Transverse colon (tissue), 4 donors: Measurements from ENCODE around the gene OPALIN. TPM values are rescaled to one million over a fixed set of nuclear protein-coding genes. Genes with fewer than 3 reads are reported as not detected.

Experiments
- DNase-seq: peaks from one replicate; pipeline ENCODE4 v3.0.0-alpha.2; 2019
- H3K27ac ChIP-seq, 4 donors: fragments of 200-600 bp; sonication (generic); 2 replicates each; pipeline ENCODE4 v1.5.1; 2016 to 2018; ENCODE audit warnings: inconsistent platforms in 4 of 4
- H3K27me3 ChIP-seq: fragments of 200-600 bp; sonication (generic); 2 replicates; pipeline ENCODE4 v1.5.1; 2017; ENCODE audit warnings: inconsistent platforms
- H3K36me3 ChIP-seq, 4 donors: fragments of 200-600 bp; sonication (generic); 2 replicates each; pipeline ENCODE4 v1.5.1; 2017 to 2019; ENCODE audit warnings: inconsistent platforms in 4 of 4
- H3K4me1 ChIP-seq, 4 donors: fragments of 200-600 bp; sonication (generic); 2 replicates each; pipeline ENCODE4 v1.5.1; 2017 to 2020; ENCODE audit warnings: inconsistent platforms in 4 of 4
- H3K4me3 ChIP-seq, 4 donors: fragments of 200-600 bp; sonication (generic); 1 replicate in 1 of 4; 2 replicates in 3 of 4; pipeline versions ENCODE4 v1.5.1 to v1.6.1; 2017 to 2019; ENCODE audit warnings: inconsistent platforms in 4 of 4
- H3K9me3 ChIP-seq, 2 donors: fragments of 200-600 bp; sonication (generic); 2 replicates each; pipeline ENCODE4 v1.5.1; 2017 to 2019; ENCODE audit warnings: inconsistent platforms in 2 of 2
- CTCF ChIP-seq, 5 experiments: fragments of 200-600 bp in 3 of 5; fragments of 450-650 bp in 2 of 5; sonication (generic) in 3 of 5; IDR thresholded peaks; 1 replicate in 2 of 5; 2 replicates in 3 of 5; pipeline ENCODE4 v1.5.1; 2016 to 2017; ENCODE audit warnings: antibody characterized with exemption in 5 of 5, inconsistent platforms in 3 of 5, mild to moderate bottlenecking in 2 of 5, moderate library complexity in 1 of 5
- EP300 ChIP-seq: sonication (generic); formaldehyde crosslinking; IDR thresholded peaks from one replicate; pipeline ENCODE4 v1.6.1; 2017; ENCODE audit warnings: antibody characterized with exemption, low read depth
- POLR2A ChIP-seq: fragments of 450-650 bp; IDR thresholded peaks from one replicate; pipeline ENCODE4 v1.6.1; 2016; ENCODE audit warnings: antibody characterized with exemption, mild to moderate bottlenecking, moderate library complexity
- POLR2AphosphoS5 ChIP-seq, 3 donors: sonication (generic); formaldehyde crosslinking; IDR thresholded peaks; one replicate each; pipeline ENCODE4 v1.6.1; 2016; ENCODE audit warnings: antibody characterized with exemption in 3 of 3
- WGBS, 2 donors: methylation state at CpG; one replicate each; pipeline ENCODE4 v1.1.5; 2018; ENCODE audit warnings: low coverage in 1 of 2; 5-methylcytosine and 5-hydroxymethylcytosine counted together
- in situ Hi-C, 4 donors: fragments of 200-750 bp; cut with MboI; loops; one replicate each; pipeline versions ENCODE4 v1.15.0 to v1.15.1; 2017; ENCODE audit warnings: low sequenced_read_pairs in 3 of 4, low pct_ligation_motif_present in 1 of 4, low pct_unique_long_range_greater_than_20kb in 1 of 4
- intact Hi-C: fragments of 100-400 bp; cut with DNase I; formaldehyde crosslinking; loops from one replicate; pipeline ENCODE4 v1.15.1; 2023; ENCODE audit warnings: low total_unique reads
- total RNA-seq, 4 donors: library from RNA; depleted of rRNA; stranded (reverse); fragments of >200 nt; gene quantifications; one replicate each; pipeline ENCODE4 v1.1.0, GENCODE V29; 2016

OPALIN gene
- total RNA-seq, 4 donors from 2014 or later = not detected

GRCh38 chr10:96322275-96322674 is 36.5 kb downstream of the OPALIN start:
- in situ Hi-C loops (loop anchor here in 3 of 4 donors (25.0 kb wide), 1 partner anchor 310 kb away; no protein-coding TSS in a partner anchor), intact Hi-C loops (no loop called here)
- no peak overlapping the region for H3K27ac ChIP-seq
- TF ChIP-seq EP300 (no peak), POLR2AphosphoS5 (IDR thresholded peaks at IDR 0.05) (no peak), POLR2A (no peak), CTCF (IDR thresholded peaks at IDR 0.05) (no peak)
- no peaks in the 10 kb centered on the region for H3K36me3 ChIP-seq
- DNase-seq = no peak
- H3K4me3 ChIP-seq = no peak overlapping the region
- peaks cover under 1% of the 10 kb centered on the region for H3K27me3 ChIP-seq
- H3K4me1 ChIP-seq = no peaks in the 10 kb centered on the region
- WGBS, 2 donors = 83 to 96% methylated on average over 1 of the region's 1 CpG
- no peaks in the 10 kb centered on the region for H3K9me3 ChIP-seq

GRCh38 chr10:96321822-96322221 is 37.0 kb downstream of the OPALIN start:
- no peaks in the 10 kb centered on the region for H3K9me3 ChIP-seq
- no peak overlapping the region for H3K4me3 ChIP-seq
- WGBS, 2 donors = 74% methylated on average over 5 of the region's 5 CpGs; no CpG with 5 or more reads in 1 of the 2 donors
- no peak for DNase-seq
- no peaks in the 10 kb centered on the region for H3K36me3 ChIP-seq
- H3K27ac ChIP-seq = no peak overlapping the region
- no peaks in the 10 kb centered on the region for H3K27me3 ChIP-seq
- intact Hi-C loops = no loop called here
- TF ChIP-seq CTCF (IDR thresholded peaks at IDR 0.05) (no peak), POLR2A (no peak), EP300 (no peak), POLR2AphosphoS5 (IDR thresholded peaks at IDR 0.05) (no peak)
- in situ Hi-C loops = loop anchor here in 3 of 4 donors (25.0 kb wide), 1 partner anchor 310 kb away; no protein-coding TSS in a partner anchor
- no peaks in the 10 kb centered on the region for H3K4me1 ChIP-seq

- Histone ChIP-seq H3K4me3 (no peak overlapping the region), H3K4me1 (no peaks in the 10 kb centered on the region), H3K36me3 (no peaks in the 10 kb centered on the region), H3K27me3 (no peaks in the 10 kb centered on the region), H3K27ac (no peak overlapping the region), H3K9me3 (no peaks in the 10 kb centered on the region)
- 35% methylated on average over 3 of the region's 3 CpGs; no CpG with 5 or more reads in 1 of the 2 donors for WGBS, 2 donors
- in situ Hi-C loops (loop anchor here in 3 of 4 donors (25.0 kb wide), 1 partner anchor 308 kb away; no protein-coding TSS in a partner anchor), intact Hi-C loops (no loop called here)
- TF ChIP-seq EP300 (no peak), CTCF (IDR thresholded peaks at IDR 0.05) (no peak), POLR2A (no peak), POLR2AphosphoS5 (IDR thresholded peaks at IDR 0.05) (no peak)
- no peak for DNase-seq
Observed at GRCh38 chr10:96319754-96320474, 38.9 kb downstream of the OPALIN start.

GRCh38 chr10:96317067-96317833 is 41.6 kb downstream of the OPALIN start:
- H3K36me3 ChIP-seq = no peaks in the 10 kb centered on the region
- intact Hi-C loops = no loop called here
- in situ Hi-C loops = loop anchor here in 3 of 4 donors (25.0 kb wide), 1 partner anchor 305 kb away; no protein-coding TSS in a partner anchor
- H3K4me1 ChIP-seq = no peaks in the 10 kb centered on the region
- DNase-seq = no peak
- WGBS, 2 donors = 78 to 88% methylated on average over 3 to 4 of the region's 4 CpGs
- H3K9me3 ChIP-seq = no peaks in the 10 kb centered on the region
- no peak overlapping the region for H3K4me3 ChIP-seq
- TF ChIP-seq POLR2A = no peak
- no peak for TF ChIP-seq EP300
- TF ChIP-seq POLR2AphosphoS5 (IDR thresholded peaks at IDR 0.05) = no peak
- no peak for TF ChIP-seq CTCF (IDR thresholded peaks at IDR 0.05)
- no peak overlapping the region for H3K27ac ChIP-seq
- no peaks in the 10 kb centered on the region for H3K27me3 ChIP-seq
